Stimulated activated CD4-positive, alpha-beta T cell treated with anti-CD3 and anti-CD28 coated beads, TNF-alpha, amount 100 ng/mL, for 48 hours (primary cell): ENCODE data around the gene UPB1.
"Not testable (repeated sequence)": the region's sequence is repeated elsewhere in the genome, so short reads cannot be mapped to it uniquely, and the experiment has no call there.

Experiments used
- DNase-seq, 3 donors: peaks; one replicate each; pipeline ENCODE4 v3.0.0-alpha.2; 2020; ENCODE audit warnings: low read depth in 3 of 3

UPB1 gene

GRCh38 chr22:24529898-24530297 lies 34.8 kb downstream of the UPB1 start:
- no peak for DNase-seq

GRCh38 chr22:24530968-24531367 lies 35.8 kb downstream of the UPB1 start:
- DNase-seq = not testable (repeated sequence)

GRCh38 chr22:24532075-24532474 lies 36.9 kb downstream of the UPB1 start:
- no peak for DNase-seq

GRCh38 chr22:24535348-24535747 lies 40.2 kb downstream of the UPB1 start:
- no peak for DNase-seq

- DNase-seq = no peak
Measured at GRCh38 chr22:24536089-24536488, 41.0 kb downstream of the UPB1 start.

GRCh38 chr22:24540470-24540869 lies 45.3 kb downstream of the UPB1 start:
- DNase-seq = no peak

- no peak for DNase-seq
Measured at GRCh38 chr22:24541681-24542515, 46.8 kb downstream of the UPB1 start.

- no peak for DNase-seq
Measured at GRCh38 chr22:24542641-24543040, 47.5 kb downstream of the UPB1 start.

- no peak for DNase-seq
Measured at GRCh38 chr22:24543185-24543601, 48.1 kb downstream of the UPB1 start.

GRCh38 chr22:24543679-24544243 lies 48.6 kb downstream of the UPB1 start:
- no peak for DNase-seq

GRCh38 chr22:24548812-24549211 lies 53.7 kb downstream of the UPB1 start:
- DNase-seq = no peak

GRCh38 chr22:24550028-24550901 lies 55.1 kb downstream of the UPB1 start:
- no peak for DNase-seq

- DNase-seq = no peak
Measured at GRCh38 chr22:24550902-24551435, 55.8 kb downstream of the UPB1 start.

GRCh38 chr22:24552503-24553286 lies 57.6 kb downstream of the UPB1 start:
- DNase-seq = not testable (repeated sequence)

GRCh38 chr22:24553597-24554312 lies 58.6 kb downstream of the UPB1 start:
- DNase-seq = no peak

- DNase-seq = peak in 2 of 3 donors; percentile 3 to 13
Measured at GRCh38 chr22:24554313-24555164, 59.4 kb downstream of the UPB1 start, which contains the start of gene GUCD1. Gene GUCD1 (minus strand): TSS chr22:24555138. CDS start chr22:24554991, 147 bp downstream.

GRCh38 chr22:24555165-24556039 lies 60.3 kb downstream of the UPB1 start, which contains the start of gene SNRPD3:
Gene SNRPD3 (plus strand): TSS chr22:24555999. CDS start chr22:24557675, 1,676 bp downstream.
- DNase-seq = peak; percentile 99 to 100 (median 100)

GRCh38 chr22:24559471-24559870 lies 64.3 kb downstream of the UPB1 start:
- no peak for DNase-seq
